Sigmoid colon (tissue), 7 donors: ENCODE data around the gene CCDC177. TPM values are rescaled to one million over a fixed set of nuclear protein-coding genes. Genes with fewer than 3 reads are reported as not detected.

Source experiments
- DNase-seq: peaks from one replicate; pipeline ENCODE4 v3.0.0-alpha.2; 2019
- H3K27ac ChIP-seq, 4 donors: fragments of 200-600 bp; sonication (generic); one replicate each; pipeline ENCODE4 v1.5.1; 2016 to 2019; ENCODE audit warnings: mild to moderate bottlenecking in 1 of 4
- H3K27me3 ChIP-seq, 3 donors: fragments of 200-600 bp; sonication (generic); one replicate each; pipeline ENCODE4 v1.5.1; 2019; ENCODE audit warnings: mild to moderate bottlenecking in 1 of 3
- H3K36me3 ChIP-seq, 4 donors: fragments of 200-600 bp; sonication (generic); one replicate each; pipeline ENCODE4 v1.5.1; 2016 to 2019
- H3K4me1 ChIP-seq, 4 donors: fragments of 200-600 bp; sonication (generic); one replicate each; pipeline ENCODE4 v1.5.1; 2017 to 2019
- H3K4me3 ChIP-seq, 4 donors: fragments of 200-600 bp; sonication (generic); one replicate each; pipeline ENCODE4 v1.5.1; 2017 to 2019; ENCODE audit warnings: mild to moderate bottlenecking in 2 of 4, moderate library complexity in 1 of 4
- H3K9me3 ChIP-seq, 4 donors: fragments of 200-600 bp in 3 of 4; sonication (generic) in 3 of 4; one replicate each; pipeline versions ENCODE4 v1.5.1 to v1.6.1; 2013 to 2019
- CTCF ChIP-seq, 4 experiments: fragments of 450-650 bp in 3 of 4; fragments of 200-600 bp in 1 of 4; IDR thresholded peaks; one replicate each; pipeline ENCODE4 v1.5.1; 2016 to 2019; ENCODE audit warnings: antibody characterized with exemption in 4 of 4, mild to moderate bottlenecking in 3 of 4, moderate library complexity in 2 of 4
- EP300 ChIP-seq, 4 donors: sonication (generic); formaldehyde crosslinking; IDR thresholded peaks; one replicate each; pipeline ENCODE4 v1.6.1; 2017; ENCODE audit warnings: antibody characterized with exemption in 4 of 4
- POLR2A ChIP-seq, 2 donors: fragments of 450-650 bp; IDR thresholded peaks; one replicate each; pipeline ENCODE4 v1.6.1; 2016; ENCODE audit warnings: antibody characterized with exemption in 2 of 2, mild to moderate bottlenecking in 2 of 2, moderate library complexity in 2 of 2
- POLR2AphosphoS5 ChIP-seq, 4 donors: sonication (generic); formaldehyde crosslinking; IDR thresholded peaks; one replicate each; pipeline ENCODE4 v1.6.1; 2017; ENCODE audit warnings: antibody characterized with exemption in 4 of 4
- WGBS, 2 donors: extraction: QIAGEN DNeasy Blood & Tissue Kit; methylation state at CpG; one replicate each; pipeline ENCODE4 v1.1.7; 2013; 5-methylcytosine and 5-hydroxymethylcytosine counted together
- intact Hi-C: fragments of 100-400 bp; cut with DNase I; formaldehyde crosslinking; loops from one replicate; pipeline ENCODE4 v1.15.1; 2023
- polyA plus RNA-seq, 3 donors: library from polyadenylated mRNA; stranded (reverse); fragments of 200-250 nt; gene quantifications; one replicate each; pipeline ENCODE4 v1.2.3, GENCODE V29; 2013
- total RNA-seq, 4 donors: library from RNA; depleted of rRNA; stranded (reverse); fragments of >200 nt; gene quantifications; one replicate each; pipeline ENCODE4 v1.1.0, GENCODE V29; 2016
- donor health status: healthy with polysubstance abuse.
- donor health status: Bipolar disorder and iron deficiency.
- donor health status: healthy.

The CCDC177 gene
- total and polyA plus RNA-seq, 7 donors: not detected

- 91 to 93% methylated on average over 1 of the region's 1 CpG for WGBS, 2 donors
- H3K4me3 ChIP-seq: no peak overlapping the region
These were observed 7.5 kb upstream of the CCDC177 start for GRCh38 chr14:69582212-69582611.

GRCh38 chr14:69581316-69581935 lies 6.8 kb upstream of the CCDC177 start:
- Histone ChIP-seq H3K4me3 (no peak overlapping the region), H3K9me3 (no peaks in the 10 kb centered on the region), H3K27me3 (peaks cover 0 to 11% (median 0%) of the 10 kb centered on the region in 3 donors), H3K4me1 (no peaks in the 10 kb centered on the region), H3K27ac (no peak overlapping the region), H3K36me3 (no peaks in the 10 kb centered on the region)
- TF ChIP-seq EP300 (IDR thresholded peaks at IDR 0.05) (no peak), POLR2A (IDR thresholded peaks at IDR 0.05) (no peak), POLR2AphosphoS5 (IDR thresholded peaks at IDR 0.05) (no peak), CTCF (IDR thresholded peaks at IDR 0.05) (no peak)
- no peak for DNase-seq
- intact Hi-C loops: no loop called here
- WGBS, 2 donors: 86 to 87% methylated on average over 7 of the region's 7 CpGs

More at GRCh38 chr14:69582212-69582611, 7.5 kb upstream of the CCDC177 start:
- Histone ChIP-seq H3K27me3 (peaks cover 0 to 3% (median 0%) of the 10 kb centered on the region in 3 donors), H3K27ac (no peak overlapping the region), H3K9me3 (no peaks in the 10 kb centered on the region), H3K36me3 (no peaks in the 10 kb centered on the region), H3K4me1 (no peaks in the 10 kb centered on the region)
- DNase-seq: no peak
- TF ChIP-seq CTCF (IDR thresholded peaks at IDR 0.05) (no peak), EP300 (IDR thresholded peaks at IDR 0.05) (no peak), POLR2A (IDR thresholded peaks at IDR 0.05) (no peak), POLR2AphosphoS5 (IDR thresholded peaks at IDR 0.05) (no peak)
- intact Hi-C loops: no loop called here

GRCh38 chr14:69580009-69580577 lies 5.4 kb upstream of the CCDC177 start:
- Histone ChIP-seq H3K4me3 (no peak overlapping the region), H3K36me3 (no peaks in the 10 kb centered on the region), H3K4me1 (no peaks in the 10 kb centered on the region), H3K27ac (no peak overlapping the region), H3K27me3 (peaks cover 0 to 24% (median 7%) of the 10 kb centered on the region in 3 donors), H3K9me3 (no peaks in the 10 kb centered on the region)
- 30 to 44% methylated on average over 7 of the region's 7 CpGs for WGBS, 2 donors
- TF ChIP-seq CTCF (IDR thresholded peaks at IDR 0.05) (no peak), POLR2AphosphoS5 (IDR thresholded peaks at IDR 0.05) (no peak), POLR2A (IDR thresholded peaks at IDR 0.05) (no peak), EP300 (IDR thresholded peaks at IDR 0.05) (no peak)
- DNase-seq: no peak
- intact Hi-C loops: no loop called here

GRCh38 chr14:69579476-69579875 lies 4.8 kb upstream of the CCDC177 start:
- DNase-seq: no peak
- WGBS, 2 donors: 88 to 89% methylated on average over 2 of the region's 2 CpGs
- no peak for TF ChIP-seq CTCF (IDR thresholded peaks at IDR 0.05)
- TF ChIP-seq EP300 (IDR thresholded peaks at IDR 0.05): no peak
- no peaks in the 10 kb centered on the region for H3K9me3 ChIP-seq
- H3K27ac ChIP-seq: no peak overlapping the region
- intact Hi-C loops: no loop called here
- no peak overlapping the region for H3K4me3 ChIP-seq
- H3K36me3 ChIP-seq: no peaks in the 10 kb centered on the region
- H3K27me3 ChIP-seq: peaks cover 2 to 31% (median 12%) of the 10 kb centered on the region in 3 donors
- peaks cover 0 to 6% (median 4%) of the 10 kb centered on the region in 4 donors for H3K4me1 ChIP-seq
